ENCODE results near the gene S100A8.
A peak's percentile ranks its signal among the peaks of the same experiment; 100 is the strongest.

The S100A8 gene

GRCh38 chr1:153363641-153364040 lies 27.2 kb downstream of the S100A8 start:
- DNase-seq (ENCODE audit: low read depth in 1 of 2, low spot score in 1 of 2) = no peak

GRCh38 chr1:153362187-153362775 lies 28.6 kb downstream of the S100A8 start:
- no peak for DNase-seq (ENCODE audit: low read depth in 1 of 2, low spot score in 1 of 2)

GRCh38 chr1:153361480-153362109 lies 29.3 kb downstream of the S100A8 start:
- no peak for DNase-seq (ENCODE audit: low read depth in 1 of 2, low spot score in 1 of 2)

GRCh38 chr1:153360592-153361479 lies 30.0 kb downstream of the S100A8 start:
- no peak for DNase-seq (ENCODE audit: low read depth in 1 of 2, low spot score in 1 of 2)

- DNase-seq (ENCODE audit: low read depth in 1 of 2, low spot score in 1 of 2) = no peak
These were observed 30.7 kb downstream of the S100A8 start for GRCh38 chr1:153360190-153360589.

- DNase-seq (ENCODE audit: low read depth in 1 of 2, low spot score in 1 of 2) = no peak
These were observed 31.6 kb downstream of the S100A8 start for GRCh38 chr1:153359241-153359640.

- no peak for DNase-seq (ENCODE audit: low read depth in 1 of 2, low spot score in 1 of 2)
These were observed 32.2 kb downstream of the S100A8 start for GRCh38 chr1:153358691-153358975.

- DNase-seq (ENCODE audit: low read depth in 1 of 2, low spot score in 1 of 2) = no peak
These were observed 32.8 kb downstream of the S100A8 start, which contains the start of gene S100A9 for GRCh38 chr1:153357853-153358690. Gene S100A9, plus strand, starts transcription at chr1:153357854. Its CDS starts 430 bp downstream, at chr1:153358284.

- no peak for DNase-seq (ENCODE audit: low read depth in 1 of 2, low spot score in 1 of 2)
These were observed 33.6 kb downstream of the S100A8 start for GRCh38 chr1:153357076-153357852.

GRCh38 chr1:153356392-153357075 lies 34.3 kb downstream of the S100A8 start:
- DNase-seq (ENCODE audit: low read depth in 1 of 2, low spot score in 1 of 2) = no peak

GRCh38 chr1:153355445-153356071 lies 35.3 kb downstream of the S100A8 start:
- no peak for DNase-seq (ENCODE audit: low read depth in 1 of 2, low spot score in 1 of 2)

GRCh38 chr1:153354515-153355193 lies 36.2 kb downstream of the S100A8 start:
- DNase-seq (ENCODE audit: low read depth in 1 of 2, low spot score in 1 of 2) = no peak

GRCh38 chr1:153353226-153353947 lies 37.5 kb downstream of the S100A8 start:
- no peak for DNase-seq (ENCODE audit: low read depth in 1 of 2, low spot score in 1 of 2)

GRCh38 chr1:153352523-153352922 lies 38.4 kb downstream of the S100A8 start:
- peak; percentile 23 to 29 for DNase-seq (ENCODE audit: low read depth in 1 of 2, low spot score in 1 of 2)

GRCh38 chr1:153350321-153350957 lies 40.4 kb downstream of the S100A8 start:
- DNase-seq (ENCODE audit: low read depth in 1 of 2, low spot score in 1 of 2) = no peak

GRCh38 chr1:153349363-153350320 lies 41.2 kb downstream of the S100A8 start:
- no peak for DNase-seq (ENCODE audit: low read depth in 1 of 2, low spot score in 1 of 2)

Data from activated T-helper 1 cell treated with anti-CD3 and anti-CD28 coated beads, Interleukin-2, amount 50 U/mL, for 16 hours (primary cell).